Heart right ventricle (tissue), 16 donors: ENCODE results near the gene SUCLG1. TPM values are rescaled to one million over a fixed set of nuclear protein-coding genes. Genes with fewer than 3 reads are reported as not detected.

Experiments used
- ATAC-seq, 8 donors: fragments of 200-7000 bp; cut with Tn5 transposase; one replicate each; pipeline ENCODE4 v1.9.1; 2020; ENCODE audit warnings: mild to moderate bottlenecking in 8 of 8, moderate library complexity in 8 of 8, moderate number of reproducible peaks in 1 of 8
- DNase-seq, 2 donors: peaks; one replicate each; pipeline ENCODE4 v3.0.0-alpha.2; 2020
- H3K27ac ChIP-seq, 10 donors: fragments of 200-600 bp; sonication (generic) in 2 of 10; one replicate each; pipeline versions ENCODE4 v1.5.0 to v1.8.0; 2020 to 2022; ENCODE audit warnings: mild to moderate bottlenecking in 3 of 10
- H3K27me3 ChIP-seq, 7 donors: fragments of 200-600 bp; one replicate each; pipeline ENCODE4 v1.8.0; 2021 to 2022; ENCODE audit warnings: mild to moderate bottlenecking in 2 of 7
- H3K36me3 ChIP-seq, 9 donors: fragments of 200-600 bp; sonication (generic) in 1 of 9; one replicate each; pipeline versions ENCODE4 v1.5.0 to v1.8.0; 2020 to 2022; ENCODE audit warnings: mild to moderate bottlenecking in 2 of 9
- H3K4me1 ChIP-seq, 9 donors: fragments of 200-600 bp; sonication (generic) in 1 of 9; one replicate each; pipeline versions ENCODE4 v1.5.0 to v1.8.0; 2020 to 2022; ENCODE audit warnings: mild to moderate bottlenecking in 4 of 9
- H3K4me3 ChIP-seq, 10 donors: fragments of 200-600 bp; sonication (generic) in 2 of 10; one replicate each; pipeline versions ENCODE4 v1.5.0 to v1.8.0; 2020 to 2022; ENCODE audit warnings: mild to moderate bottlenecking in 7 of 10, moderate library complexity in 2 of 10
- H3K9me3 ChIP-seq, 11 donors: fragments of 200-600 bp in 10 of 11; sonication (generic) in 2 of 11; one replicate each; pipeline versions ENCODE4 v1.5.0 to v1.8.0; 2013 to 2022; ENCODE audit warnings: mild to moderate bottlenecking in 2 of 11, control low read depth in 1 of 11, moderate library complexity in 1 of 11
- WGBS, 2 donors: extraction: QIAGEN DNeasy Blood & Tissue Kit; methylation state at CpG; one replicate each; pipeline ENCODE4 v1.1.7; 2013; ENCODE audit warnings: inconsistent platforms in 1 of 2; 5-methylcytosine and 5-hydroxymethylcytosine counted together
- intact Hi-C, 10 donors: fragments of 100-400 bp; cut with DNase I; formaldehyde crosslinking; loops; one replicate each; pipeline versions ENCODE4 v1.11.1 to v1.14.2; 2022
- polyA plus RNA-seq, 2 donors: library from polyadenylated mRNA; stranded (reverse); fragments of 200-250 nt; gene quantifications; one replicate each; pipeline ENCODE4 v1.2.3, GENCODE V29; 2013
- total RNA-seq, 10 donors: library from RNA; stranded (reverse); fragmentation: NEBNext Ultra II Directional in 3 of 10; extraction: Animal tissue kit (Norgen Biotek cat#: 25700) in 3 of 10; gene quantifications; one replicate each; pipeline versions ENCODE4 v1.2.1 to v1.2.4, GENCODE V29; 2021 to 2023
- TF ChIP-seq, protein P1 (sequence below), 9 donors: fragments of 200-600 bp; sonication (generic) in 2 of 9; IDR thresholded peaks; one replicate each; pipeline versions ENCODE4 v1.5.0 to v1.8.0; 2021 to 2022; ENCODE audit warnings: antibody characterized with exemption in 9 of 9, mild to moderate bottlenecking in 5 of 9, moderate library complexity in 1 of 9
- donor health status: Arrhythmogenic right ventricular cardiomyopathy.
- donor health status: ischemic (EF 13 %, LVEDD 7.1; RV severe dilation, severe dysfunction).
- donor health status: healthy with polysubstance abuse.
- donor health status: DM: no; HTN: yes; CAD: no.
- donor health status: DM: no; HTN: no; CAD: no.
- donor health status: ischemic (EF 25% LVEDD 6.9; RV normal size, moderate dysfunction).
- donor health status: ischemic (EF 25% LVEDD 5.7; RV mildly dilated, moderate dysfunction).
- donor health status: healthy.
- donor health status: DM: yes; HTN: yes; CAD: no.
- donor health status: Ischemic cardiomyopathy.
- donor health status: ischemic (EF 35%, LVEDD 5.7; RV mildly dilated, moderate dysfunction).
- donor health status: nonischemic (EF 11% LVEDD 7.7; RV severe dilation, severe dysfunction).
- donor health status: DM: yes; HTN: yes; CAD: no.
- donor health status: PGD.
- donor health status: ischemic (EF 29% LVEDD 5.4; RV normal size, mild dysfunction).
- donor health status: nonischemic (EF 23%, LVEDD 6.1; RV moderate dilation, normal function).

Gene SUCLG1
- total and polyA plus RNA-seq, 12 donors = 195 to 330 (median 284) TPM

DNA sequence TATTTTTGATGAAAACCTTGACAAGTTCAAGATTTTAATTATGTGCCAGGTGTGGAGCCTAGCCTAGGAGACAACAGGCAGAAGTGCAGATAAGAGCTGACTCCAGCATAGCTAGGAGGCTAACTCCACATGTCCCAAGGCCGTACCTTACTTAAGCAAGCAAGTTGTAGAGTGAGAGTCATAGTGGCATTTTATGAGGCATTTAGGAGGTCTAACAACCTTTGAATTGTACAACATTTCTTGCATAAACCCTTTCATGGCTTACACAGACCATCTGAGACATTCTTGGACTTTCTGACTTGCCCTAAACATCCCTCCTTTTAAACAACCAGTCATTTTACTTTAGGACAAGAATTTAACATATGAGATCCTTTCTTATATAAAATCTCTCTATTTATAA, 8.3 kb upstream of the SUCLG1 start:
- 100% methylated on average over 1 of the region's 1 CpG for WGBS, 2 donors
- H3K27ac ChIP-seq = no peak overlapping the region
- H3K9me3 ChIP-seq = peaks cover 0 to 23% (median 4%) of the 10 kb centered on the region in 11 donors
- H3K4me3 ChIP-seq = no peak overlapping the region
- no peaks in the 10 kb centered on the region for H3K36me3 ChIP-seq
- H3K4me1 ChIP-seq = no peaks in the 10 kb centered on the region
- intact Hi-C loops = no loop called here
- TF ChIP-seq, protein P1, sequence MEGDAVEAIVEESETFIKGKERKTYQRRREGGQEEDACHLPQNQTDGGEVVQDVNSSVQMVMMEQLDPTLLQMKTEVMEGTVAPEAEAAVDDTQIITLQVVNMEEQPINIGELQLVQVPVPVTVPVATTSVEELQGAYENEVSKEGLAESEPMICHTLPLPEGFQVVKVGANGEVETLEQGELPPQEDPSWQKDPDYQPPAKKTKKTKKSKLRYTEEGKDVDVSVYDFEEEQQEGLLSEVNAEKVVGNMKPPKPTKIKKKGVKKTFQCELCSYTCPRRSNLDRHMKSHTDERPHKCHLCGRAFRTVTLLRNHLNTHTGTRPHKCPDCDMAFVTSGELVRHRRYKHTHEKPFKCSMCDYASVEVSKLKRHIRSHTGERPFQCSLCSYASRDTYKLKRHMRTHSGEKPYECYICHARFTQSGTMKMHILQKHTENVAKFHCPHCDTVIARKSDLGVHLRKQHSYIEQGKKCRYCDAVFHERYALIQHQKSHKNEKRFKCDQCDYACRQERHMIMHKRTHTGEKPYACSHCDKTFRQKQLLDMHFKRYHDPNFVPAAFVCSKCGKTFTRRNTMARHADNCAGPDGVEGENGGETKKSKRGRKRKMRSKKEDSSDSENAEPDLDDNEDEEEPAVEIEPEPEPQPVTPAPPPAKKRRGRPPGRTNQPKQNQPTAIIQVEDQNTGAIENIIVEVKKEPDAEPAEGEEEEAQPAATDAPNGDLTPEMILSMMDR (IDR thresholded peaks at IDR 0.05) = no peak
- no peak for ATAC-seq
- DNase-seq = no peak
- no peaks in the 10 kb centered on the region for H3K27me3 ChIP-seq

DNA sequence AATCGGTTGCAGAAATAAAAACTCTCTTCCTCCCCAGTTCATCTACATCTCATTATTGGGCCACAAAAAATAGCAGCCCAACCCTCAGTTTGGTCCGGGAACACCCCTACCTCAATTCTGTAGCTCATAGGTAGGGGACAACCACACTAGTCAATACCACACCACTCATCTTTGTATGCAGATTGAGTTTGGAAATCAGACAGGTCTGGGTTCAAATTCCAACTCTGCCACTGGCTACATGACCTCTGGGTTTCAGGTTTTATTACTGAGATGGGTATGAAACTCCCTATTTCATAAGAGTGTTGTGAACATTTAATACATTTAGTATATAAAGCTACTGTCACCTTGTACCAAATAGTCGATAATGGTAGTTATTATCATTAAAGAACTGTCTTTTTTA, 2.2 kb upstream of the SUCLG1 start:
- TF ChIP-seq, protein P1 (IDR thresholded peaks at IDR 0.05) = no peak
- 94 to 98% methylated on average over 3 of the region's 3 CpGs for WGBS, 2 donors
- intact Hi-C loops = no loop called here

DNA sequence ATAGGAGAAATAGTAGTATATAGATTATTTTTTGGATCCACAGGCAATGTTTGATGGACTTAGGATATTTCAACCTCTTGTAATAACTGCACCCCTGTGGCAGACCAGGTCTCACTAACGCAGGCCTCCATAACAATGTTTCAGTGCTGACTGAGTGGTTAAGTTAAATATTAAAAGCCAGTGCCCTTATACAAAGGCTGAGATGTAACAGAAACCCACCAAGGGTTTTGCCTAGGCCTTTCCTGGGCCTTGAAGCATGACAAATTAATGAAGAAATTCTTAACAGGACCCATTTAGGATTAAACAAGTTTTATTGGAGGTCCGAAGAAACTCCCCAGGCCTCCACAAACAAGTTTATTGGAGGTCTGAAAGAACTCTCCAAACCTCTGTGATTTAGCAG, 1.6 kb upstream of the SUCLG1 start:
- intact Hi-C loops = no loop called here
- WGBS, 2 donors = 96 to 98% methylated on average over 2 of the region's 2 CpGs
- Histone ChIP-seq H3K27me3 (no peaks in the 10 kb centered on the region), H3K4me3 (no peak overlapping the region), H3K27ac (no peak overlapping the region), H3K4me1 (peaks cover 0 to 40% (median 33%) of the 10 kb centered on the region in 9 donors), H3K36me3 (no peaks in the 10 kb centered on the region), H3K9me3 (no peaks in the 10 kb centered on the region)
- TF ChIP-seq, protein P1 (IDR thresholded peaks at IDR 0.05) = no peak
- no peak for DNase-seq
- ATAC-seq = no peak

More for the DNA sequence above, 2.2 kb upstream of the SUCLG1 start:
- no peak overlapping the region for H3K4me3 ChIP-seq
- DNase-seq = no peak
- H3K36me3 ChIP-seq = no peaks in the 10 kb centered on the region
- H3K9me3 ChIP-seq = peaks cover 0 to 6% (median 0%) of the 10 kb centered on the region in 11 donors
- peaks cover 0 to 33% (median 29%) of the 10 kb centered on the region in 9 donors for H3K4me1 ChIP-seq
- ATAC-seq = no peak
- no peaks in the 10 kb centered on the region for H3K27me3 ChIP-seq
- H3K27ac ChIP-seq = no peak overlapping the region

DNA sequence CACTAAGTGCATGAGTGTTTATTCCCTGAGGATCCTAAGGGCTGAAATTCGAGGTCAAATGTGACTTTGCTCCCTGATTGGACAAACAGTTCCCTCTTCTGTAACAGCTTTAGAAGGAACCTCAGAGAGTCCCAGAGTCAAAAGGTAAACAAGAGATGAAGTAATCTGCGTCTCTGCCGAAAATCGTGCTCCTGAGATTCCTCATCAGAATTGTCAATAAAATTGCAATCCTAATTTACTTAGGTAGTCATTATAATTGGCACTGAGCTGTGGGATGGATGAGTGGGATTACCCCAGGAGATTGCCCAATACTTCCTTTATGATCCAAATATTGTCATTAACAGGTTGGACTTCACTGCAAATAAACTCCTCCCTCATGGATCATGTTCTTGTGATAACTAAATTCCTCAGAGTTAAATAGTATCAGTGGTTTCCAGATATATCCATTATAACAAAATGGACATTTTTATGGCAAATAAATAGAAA, 907 bp upstream of the SUCLG1 start:
- intact Hi-C loops = no loop called here
- 19 to 20% methylated on average over 4 of the region's 4 CpGs for WGBS, 2 donors
- Histone ChIP-seq H3K27me3 (no peaks in the 10 kb centered on the region), H3K9me3 (no peaks in the 10 kb centered on the region), H3K4me3 (peak overlapping the region; percentile 58 to 99 (median 93)), H3K4me1 (peaks cover 0 to 46% (median 33%) of the 10 kb centered on the region in 9 donors), H3K27ac (peak overlapping the region in 7 of 10 donors; percentile 86 to 99 (median 97)), H3K36me3 (no peaks in the 10 kb centered on the region)
- TF ChIP-seq, protein P1 (IDR thresholded peaks at IDR 0.05) = no peak
- DNase-seq (no peak), ATAC-seq (no peak)
